Stimulated activated CD4-positive, alpha-beta T cell treated with anti-CD3 and anti-CD28 coated beads, Interleukin-12 subunit alpha, Interleukin-12 subunit beta, amount 100 ng/mL, for 48 hours (primary cell): ENCODE measurements around the gene NR6A1.
A peak's percentile ranks its signal among the peaks of the same experiment; 100 is the strongest.

Source experiments
- DNase-seq, 3 donors: peaks; one replicate each; pipeline ENCODE4 v3.0.0-alpha.2; 2020; ENCODE audit warnings: low read depth in 2 of 3, low spot score in 1 of 3

NR6A1 gene

DNA sequence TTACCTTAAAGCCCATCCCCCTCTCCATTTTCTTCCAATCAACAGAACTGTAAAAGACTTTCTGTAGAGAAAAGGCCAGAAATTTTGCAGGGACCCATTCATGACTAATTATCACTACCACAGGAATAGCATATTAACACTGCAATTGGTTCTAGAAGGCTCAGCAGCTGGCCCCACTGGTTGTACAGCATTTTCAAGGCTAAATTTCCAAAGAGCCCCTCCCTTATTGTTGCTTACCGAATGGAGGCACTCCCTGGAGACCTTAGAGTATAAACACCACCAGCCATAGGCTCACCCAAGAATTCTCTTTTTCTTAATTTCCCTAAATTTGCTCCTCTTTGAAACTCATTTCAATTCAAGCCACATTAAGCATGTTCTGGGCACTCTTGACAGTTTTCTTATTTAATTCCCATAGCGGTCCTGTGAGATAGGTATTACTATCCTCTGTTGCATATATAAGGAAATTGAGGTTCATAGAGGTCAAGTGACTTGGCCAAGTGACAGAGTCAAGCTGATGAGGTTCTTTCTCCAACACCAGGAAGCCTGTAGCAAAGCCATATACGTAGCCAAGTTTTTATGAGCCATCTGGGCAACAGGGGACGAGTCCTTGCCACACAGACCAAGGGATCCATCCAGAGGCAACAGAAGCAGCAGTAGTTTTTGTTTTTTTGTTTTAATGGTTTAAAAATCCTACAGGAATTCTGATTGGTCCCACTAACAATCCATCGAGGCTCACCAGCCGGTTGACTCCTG, 180.0 kb downstream of the NR6A1 start:
- DNase-seq, result no peak

DNA sequence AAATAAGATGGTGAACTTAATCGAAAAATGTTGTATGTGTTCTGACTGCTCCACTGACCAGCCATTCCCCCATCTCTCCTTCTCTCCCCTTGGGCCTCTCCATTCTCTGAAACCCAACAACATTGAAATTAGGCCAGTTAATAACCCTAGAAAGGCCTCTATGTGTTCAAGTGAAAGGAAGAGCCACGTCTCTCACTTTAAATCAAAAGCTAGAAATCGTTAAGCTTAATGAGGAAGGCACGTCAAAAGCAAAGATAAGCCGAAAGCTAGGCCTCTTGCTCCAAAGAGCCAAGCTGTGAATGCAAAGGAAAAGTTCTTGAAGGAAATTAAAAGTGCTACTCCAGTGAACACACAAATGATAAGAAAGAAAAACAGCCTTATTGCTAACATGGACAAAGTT, 186.5 kb downstream of the NR6A1 start:
- no peak for DNase-seq

DNA sequence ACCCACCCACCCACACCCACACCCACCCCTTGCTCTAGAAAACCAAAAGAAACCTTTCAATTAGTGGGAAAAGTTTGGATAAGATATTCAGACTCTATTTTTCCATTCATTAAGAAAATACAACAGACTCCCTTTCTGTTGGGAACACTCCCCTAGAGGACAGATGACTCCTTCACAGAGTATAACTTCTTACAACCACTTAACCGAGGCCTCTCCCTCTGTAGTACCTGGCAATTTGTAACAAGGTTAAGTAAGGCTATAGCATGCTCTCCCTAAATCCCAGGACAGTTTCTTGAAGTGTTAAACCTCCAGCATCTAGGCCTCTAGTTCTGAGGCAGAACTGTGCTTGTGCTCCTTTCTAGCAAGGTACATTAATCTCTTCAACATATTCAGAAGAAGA, 188.0 kb downstream of the NR6A1 start:
- DNase-seq, result no peak

DNA sequence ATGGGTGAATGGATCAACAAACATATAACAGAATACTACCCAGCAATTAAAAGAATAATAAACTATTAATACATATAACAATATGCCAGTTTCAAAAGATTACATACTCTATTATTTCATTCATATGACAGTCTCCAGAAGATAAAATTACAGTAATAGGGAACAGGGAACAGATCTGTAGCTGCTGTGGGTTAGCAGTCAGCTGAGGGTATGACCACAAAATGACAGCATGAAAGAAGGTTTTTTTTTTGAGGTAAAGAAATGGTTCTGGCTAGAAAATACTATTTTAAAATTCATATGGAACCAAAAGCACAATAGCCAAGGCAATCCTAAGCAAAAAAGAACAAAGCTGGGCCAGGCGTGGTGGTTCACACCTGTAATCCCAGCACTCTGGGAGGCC, 190.9 kb downstream of the NR6A1 start:
- no peak for DNase-seq

DNA sequence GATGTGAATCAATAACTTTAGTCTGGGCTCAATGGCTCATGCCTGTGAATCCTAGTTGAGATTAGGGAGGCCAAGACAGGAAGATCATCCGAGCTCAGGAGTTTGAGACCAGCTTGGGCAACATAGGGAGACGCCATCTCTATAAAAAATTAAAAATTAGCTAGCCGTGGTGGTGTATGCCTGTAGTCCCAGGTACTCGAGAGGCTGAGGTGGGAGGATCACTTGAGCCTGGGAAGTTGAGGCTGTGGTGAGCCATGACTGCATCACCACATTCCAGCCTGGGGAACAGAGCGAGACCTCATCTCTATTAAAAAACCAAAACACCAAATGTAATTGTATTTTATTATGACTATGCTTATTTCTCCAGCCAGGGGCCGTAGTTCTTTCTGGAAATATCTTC, 194.4 kb downstream of the NR6A1 start:
- DNase-seq, result no peak

DNA sequence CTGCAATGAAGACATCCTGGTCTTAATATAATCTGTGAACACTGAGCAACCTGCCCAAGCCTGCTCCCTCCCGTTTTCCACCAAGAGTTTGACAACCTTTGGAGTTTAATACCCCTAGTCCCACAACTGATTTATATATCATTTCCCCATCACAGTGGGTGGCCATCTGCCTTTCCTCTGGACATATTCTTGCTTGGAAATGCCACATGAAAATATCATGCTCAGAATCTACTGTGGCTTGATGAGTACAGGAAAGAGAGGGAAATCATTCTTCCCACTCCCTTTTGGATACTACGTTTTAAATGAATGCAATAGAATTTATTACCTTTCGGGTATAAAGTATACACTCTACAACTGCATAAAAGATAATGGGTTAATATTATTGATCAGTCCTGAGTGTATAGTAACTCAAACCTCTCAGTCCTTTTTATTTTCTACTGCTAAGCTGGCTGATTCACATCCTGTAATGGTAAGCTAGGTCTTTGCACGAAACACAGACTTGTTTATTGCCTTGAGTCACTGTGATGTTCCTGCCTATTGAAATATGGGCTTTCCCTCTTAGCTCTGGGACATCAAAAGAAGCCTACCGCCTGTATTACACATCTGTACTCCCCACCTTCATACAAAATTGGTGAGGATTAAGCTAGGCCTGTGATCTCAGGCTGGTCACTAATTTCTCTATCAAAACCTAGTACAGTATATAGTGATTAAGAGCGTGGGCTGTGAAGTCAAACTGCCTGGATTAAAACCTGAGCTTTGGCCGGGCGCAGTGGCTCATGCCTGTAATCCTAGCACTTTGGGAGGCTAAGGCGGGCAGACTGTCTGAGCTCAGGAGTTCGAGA, 196.4 kb downstream of the NR6A1 start:
- DNase-seq, result no peak

DNA sequence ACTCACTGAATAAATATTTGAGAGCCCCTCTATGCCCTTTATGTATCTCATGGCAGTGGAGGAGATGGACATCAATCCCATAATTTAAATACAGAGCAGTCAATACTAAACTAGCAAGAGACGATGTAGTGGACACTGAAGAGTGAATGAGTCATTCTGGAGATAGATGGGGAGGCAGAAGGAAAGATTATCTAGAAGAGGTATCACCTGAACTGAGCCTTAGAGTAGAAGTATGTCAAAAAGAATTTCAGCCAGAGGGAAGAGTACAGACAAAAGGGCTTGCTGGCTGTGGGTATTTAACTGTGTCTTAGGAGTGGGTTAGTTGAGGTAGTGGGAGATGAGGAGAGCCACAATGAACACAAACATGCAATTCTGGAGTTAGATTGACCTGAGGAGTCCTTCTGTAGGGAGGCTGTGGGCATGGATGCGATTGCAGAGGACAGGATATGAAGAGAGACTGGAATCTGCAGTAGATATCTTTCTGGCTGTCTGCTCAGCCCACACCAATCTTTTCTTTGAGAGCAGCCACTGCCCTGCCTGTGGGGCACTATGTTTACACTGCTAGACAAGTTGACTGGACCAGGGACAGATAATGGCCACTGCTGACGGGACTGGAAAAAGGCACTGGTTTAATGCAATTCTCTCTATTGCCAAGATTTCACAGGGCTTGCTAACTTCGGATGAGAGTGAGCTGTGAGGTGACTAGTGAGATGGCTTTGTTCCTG, 200.0 kb downstream of the NR6A1 start:
- DNase-seq, result no peak

DNA sequence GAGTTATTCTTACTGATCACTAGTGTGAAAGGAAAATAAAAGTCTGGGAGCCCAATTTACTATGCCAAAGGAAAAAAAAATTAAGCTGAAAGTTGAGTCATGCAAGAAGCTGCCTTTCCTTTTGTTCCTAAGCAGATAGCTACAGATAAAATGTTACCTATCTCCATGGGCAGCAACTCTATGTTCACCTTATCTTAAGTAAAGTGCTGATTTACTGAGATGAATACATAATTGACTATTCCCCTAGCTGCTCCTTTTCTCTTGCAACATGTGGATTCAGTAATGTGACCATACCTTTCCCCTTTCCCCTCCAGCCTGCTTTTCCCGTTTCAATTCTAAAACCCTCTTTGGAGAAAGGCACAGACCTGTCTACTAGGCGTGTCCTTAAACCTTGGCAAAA, 201.2 kb downstream of the NR6A1 start:
- no peak for DNase-seq

DNA sequence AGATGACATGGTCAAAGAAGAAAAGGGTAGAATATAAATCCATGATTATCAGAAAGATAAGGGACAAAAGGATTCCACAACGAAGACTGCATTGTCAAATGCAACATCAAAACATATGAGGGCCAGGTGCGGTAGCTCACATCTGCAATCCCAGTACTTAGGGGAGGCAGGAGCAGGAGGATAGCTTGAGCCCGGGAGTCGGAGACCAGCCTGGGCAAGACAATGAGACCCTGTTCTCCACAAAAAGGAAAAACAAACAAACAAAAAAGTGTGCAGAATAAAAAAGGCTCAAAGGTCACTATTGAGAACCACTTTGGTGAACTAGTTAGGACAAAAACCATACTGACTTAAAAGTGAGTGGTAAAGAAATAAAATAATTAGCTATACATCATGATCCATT, 203.7 kb downstream of the NR6A1 start:
- DNase-seq, result no peak

DNA sequence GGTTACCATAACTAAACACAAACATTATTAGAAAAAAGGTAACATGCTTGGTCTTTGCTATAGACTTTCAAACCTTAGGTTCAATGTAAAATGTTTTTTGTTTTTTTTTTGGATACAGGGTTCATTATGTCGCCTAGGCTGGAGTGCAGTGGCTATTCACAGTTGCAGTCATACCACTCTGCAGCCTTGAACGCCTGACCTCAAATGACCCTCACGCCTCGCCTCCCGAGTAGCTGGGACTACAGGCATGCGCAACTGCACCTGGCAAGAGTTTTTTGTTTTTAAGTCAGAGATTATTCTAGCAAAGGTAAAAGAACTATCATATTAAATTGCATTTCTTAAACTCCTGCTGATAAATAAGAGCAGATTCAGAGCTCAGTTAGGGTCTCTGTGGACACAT, 208.8 kb downstream of the NR6A1 start:
- DNase-seq, result no peak

DNA sequence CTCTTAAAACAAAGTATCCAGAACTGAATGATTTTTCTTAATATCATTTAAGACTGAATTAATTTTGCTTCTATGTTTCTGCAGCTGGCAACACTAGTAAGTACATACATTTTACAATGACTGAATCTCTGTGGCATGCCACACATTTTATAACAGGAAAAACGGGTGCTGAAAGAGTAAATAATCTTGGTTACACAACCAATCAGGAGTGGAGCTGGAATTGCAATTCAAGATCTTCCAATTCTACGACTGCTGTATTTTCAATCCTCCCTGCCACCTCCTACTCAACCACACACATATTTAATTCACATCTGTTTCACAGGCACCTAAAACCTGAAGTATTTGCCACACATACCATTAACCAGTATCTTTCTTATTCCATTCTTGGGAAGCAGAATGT, 211.2 kb downstream of the NR6A1 start:
- DNase-seq, result no peak

DNA sequence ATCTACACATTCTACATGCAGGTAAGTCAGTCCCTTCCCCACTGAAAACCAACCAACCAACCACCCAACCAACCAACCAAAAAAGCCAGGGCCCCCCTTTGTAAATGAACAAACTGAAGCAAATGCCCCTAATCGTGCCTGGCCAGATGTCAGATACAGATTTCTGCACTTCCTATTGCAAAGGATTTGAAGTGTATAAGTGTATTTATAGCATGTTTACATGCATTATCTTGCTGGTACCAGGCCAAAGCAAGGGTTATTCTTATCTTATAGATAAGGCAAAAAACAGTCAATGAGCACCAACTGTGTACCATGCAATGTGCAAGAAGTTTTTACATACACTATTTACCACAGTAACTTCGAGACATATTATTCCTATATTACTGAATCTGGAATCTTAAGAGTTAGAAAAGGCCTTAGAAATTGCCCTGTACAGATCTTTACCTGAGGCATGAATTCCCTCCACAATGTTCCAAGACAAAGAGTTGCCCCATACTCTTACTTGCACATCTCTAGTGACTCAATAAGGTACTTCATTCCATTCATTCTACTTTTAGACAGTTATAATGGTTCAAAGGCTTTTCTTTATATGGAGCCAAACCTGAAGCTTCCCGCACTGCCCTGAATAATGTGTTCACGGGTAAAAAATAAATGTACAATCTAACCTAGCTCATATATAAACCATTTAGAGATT, 212.2 kb downstream of the NR6A1 start:
- no peak for DNase-seq

DNA sequence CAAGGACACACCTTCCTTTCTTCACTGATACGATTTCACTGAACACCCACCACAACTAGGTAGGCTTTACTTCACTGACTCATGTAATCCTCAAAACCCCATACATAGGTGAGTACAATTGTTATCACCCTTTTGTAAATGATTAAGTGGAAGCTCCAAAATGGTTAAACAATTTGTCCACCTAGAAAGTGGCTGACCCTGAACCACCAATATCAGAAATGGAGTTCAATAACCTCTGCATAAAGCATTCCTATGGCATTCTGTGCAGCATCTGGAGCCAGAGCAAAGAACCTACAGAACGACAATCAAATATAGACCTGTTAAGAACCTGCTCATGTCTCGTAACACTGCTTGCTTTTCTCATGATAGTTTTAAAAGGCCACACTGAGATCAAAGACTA, 213.2 kb downstream of the NR6A1 start:
- no peak for DNase-seq

DNA sequence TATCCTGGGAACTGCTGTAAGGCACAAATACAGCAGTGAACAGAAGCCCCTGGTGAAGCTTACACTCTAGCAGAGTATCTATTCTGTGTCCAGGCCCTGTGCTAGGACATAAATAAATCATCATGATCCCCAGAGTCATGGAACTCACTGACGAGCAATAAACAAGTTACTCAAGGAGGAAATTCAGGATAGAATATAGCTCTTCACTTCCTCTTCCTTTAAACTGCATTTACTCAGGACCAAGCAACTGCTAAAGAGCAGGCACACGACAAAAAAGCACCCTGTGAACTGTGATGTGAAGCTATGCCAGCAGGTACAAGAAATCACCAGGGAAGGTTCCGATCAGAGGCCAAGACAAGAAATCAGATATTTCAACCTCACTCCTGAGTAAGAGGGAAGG, 216.1 kb downstream of the NR6A1 start:
- DNase-seq, result no peak

DNA sequence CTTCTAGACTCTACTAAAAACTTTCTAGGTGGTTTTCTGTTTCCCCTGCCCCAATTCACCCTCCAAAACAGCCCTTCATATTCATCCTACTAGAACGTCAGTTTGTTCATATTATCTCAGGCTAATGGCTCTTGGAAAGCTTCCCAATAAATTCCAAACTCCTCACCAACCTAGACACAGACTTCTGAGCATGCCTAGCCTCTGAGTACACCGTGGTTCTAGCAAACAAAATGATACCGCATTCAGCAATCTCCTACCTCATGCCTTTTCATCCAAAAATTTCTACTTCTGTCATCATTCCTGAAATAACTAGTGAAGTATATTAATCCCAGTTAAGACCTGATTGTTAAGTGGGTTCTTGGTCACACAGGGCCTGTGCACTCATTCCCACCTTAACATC, 217.4 kb downstream of the NR6A1 start:
- no peak for DNase-seq

DNA sequence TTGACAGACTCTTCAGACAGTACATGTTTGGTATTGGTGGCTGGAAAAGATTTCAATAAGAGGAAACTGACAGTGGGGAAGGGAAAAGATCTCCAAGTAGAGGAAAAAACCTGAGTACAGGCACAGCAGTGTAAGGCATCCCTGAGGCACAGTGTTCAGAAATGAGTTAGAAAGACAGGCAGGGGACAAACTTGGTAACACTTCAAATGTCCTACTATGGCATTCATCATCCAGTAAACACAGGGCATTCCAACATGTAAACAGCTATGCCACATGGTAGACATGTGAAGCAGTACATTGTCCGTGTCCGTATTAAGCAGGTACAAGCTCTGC, 218.9 kb downstream of the NR6A1 start:
- no peak for DNase-seq

DNA sequence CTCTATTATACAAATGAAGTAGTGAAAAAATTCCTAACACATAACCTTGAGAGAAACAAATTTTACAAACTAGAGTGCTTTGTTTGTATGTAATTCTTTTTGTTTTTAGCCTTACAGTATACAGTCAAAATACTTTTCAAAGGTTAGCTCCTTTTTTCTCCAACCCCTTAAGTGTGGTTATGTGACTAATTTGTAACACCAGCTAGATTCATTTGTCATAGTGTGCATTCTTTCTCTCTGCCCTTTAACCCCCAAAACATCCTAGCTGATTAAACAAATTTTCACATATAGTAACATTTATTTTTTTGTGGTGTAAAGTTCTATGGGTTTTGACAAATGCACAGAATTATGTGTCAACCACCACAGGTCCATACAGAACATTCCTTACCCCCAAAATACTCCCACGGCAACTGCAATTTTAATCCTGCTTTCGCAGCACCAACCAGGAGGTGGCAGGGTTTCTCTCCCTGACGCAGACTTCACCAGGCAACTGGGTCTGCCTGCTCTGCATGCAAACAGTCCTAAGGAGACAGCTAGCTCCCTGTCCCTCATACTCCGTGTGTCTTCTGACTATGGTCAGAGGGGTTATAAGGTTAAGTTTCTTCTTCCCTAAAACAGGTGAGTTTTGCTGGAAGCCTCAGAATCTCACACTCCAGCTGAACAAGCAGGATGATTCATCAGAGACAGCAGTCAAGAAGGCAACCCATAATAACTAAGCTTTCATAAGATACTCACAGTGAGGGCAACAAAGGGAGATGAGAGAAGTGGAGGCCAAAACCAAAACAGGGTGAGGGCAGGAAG, 219.4 kb downstream of the NR6A1 start:
- DNase-seq, result peak; percentile 12 to 18 (median 14)

DNA sequence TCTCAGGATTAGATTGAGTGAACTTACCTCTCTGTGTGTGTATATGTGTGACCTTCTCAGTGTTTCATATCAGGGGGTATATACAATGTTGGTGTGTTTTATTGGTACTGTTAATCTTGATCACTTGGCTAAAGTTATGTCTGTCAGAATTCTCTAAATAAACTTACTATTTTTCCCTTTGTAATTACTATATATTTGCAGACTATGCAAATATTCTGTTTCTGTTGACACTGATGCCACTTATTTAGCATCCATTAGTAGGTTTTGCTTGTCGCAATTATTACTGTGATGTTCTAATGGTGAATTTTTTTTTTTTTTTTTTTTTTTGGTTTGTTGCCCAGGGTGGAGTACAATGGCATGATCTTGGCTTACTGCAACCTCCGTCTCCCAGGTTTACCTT, 221.0 kb downstream of the NR6A1 start:
- DNase-seq, result no peak

DNA sequence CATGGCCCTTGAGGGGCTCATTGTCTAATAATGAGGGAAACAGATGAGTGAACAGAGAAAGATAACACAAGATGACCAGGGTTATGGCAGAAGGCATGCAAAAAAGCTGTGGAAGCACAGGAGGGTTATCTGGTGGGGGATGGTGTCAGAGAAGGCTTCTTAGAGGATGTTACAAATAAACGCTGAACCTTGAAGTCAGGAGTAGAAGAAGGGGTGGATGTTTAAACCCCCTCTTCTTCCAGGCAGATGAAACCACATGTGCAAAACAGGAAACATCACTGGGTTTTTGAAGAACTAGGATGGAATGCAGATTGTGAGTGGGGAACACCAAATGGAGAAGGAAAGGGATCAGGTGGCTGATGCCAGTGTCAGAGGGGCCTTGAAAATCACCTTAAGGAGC, 222.1 kb downstream of the NR6A1 start:
- no peak for DNase-seq

DNA sequence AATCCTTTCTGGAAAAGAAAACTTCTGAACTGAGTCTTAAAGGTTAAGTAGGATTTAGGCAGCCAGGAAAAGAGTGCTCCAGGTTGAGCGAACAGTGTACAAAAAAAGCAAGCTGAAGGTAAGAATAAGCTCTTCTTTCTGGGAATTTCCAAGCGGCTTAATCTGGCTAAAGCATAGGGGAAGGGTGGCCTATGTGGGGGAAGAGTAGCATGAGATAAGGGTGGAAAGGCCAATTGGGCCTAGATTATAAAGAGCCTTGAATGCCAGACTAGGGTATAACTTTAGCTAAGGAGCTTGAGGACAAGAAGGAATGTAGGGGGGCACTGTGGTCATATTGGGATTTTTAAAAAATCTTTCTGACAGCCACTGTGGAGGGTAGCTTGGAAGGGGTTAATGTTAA, 226.6 kb downstream of the NR6A1 start:
- no peak for DNase-seq

DNA sequence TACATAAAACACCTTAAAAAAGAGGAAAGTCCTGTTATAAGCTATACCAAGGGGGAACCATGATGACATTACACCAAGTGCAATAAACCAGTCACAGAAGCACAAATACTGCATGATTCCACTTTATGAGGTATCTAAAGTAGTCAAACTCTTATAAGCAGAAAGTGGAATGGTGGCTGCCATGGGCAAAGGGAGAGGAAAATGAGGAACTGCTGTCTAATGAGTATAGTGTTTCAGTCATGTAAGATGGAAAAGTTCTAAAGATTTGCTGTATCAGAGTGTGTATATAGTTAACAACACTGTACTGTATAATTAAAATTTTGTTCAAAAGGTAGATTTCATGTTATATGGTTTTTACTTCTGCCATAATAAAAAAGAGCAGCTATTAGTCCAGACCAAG, 229.3 kb downstream of the NR6A1 start:
- DNase-seq, result no peak
